HepG2 (cell line): ENCODE data around the gene TUBB4B. TPM values are rescaled to one million over a fixed set of nuclear protein-coding genes. Genes with fewer than 3 reads are reported as not detected.

Experiments used
- ATAD3A ChIP-seq: sonication (generic); formaldehyde crosslinking; IDR thresholded peaks from 2 replicates; pipeline ENCODE4 v1.4.0; 2020; ENCODE audit warnings: missing genetic modification reagents
- CREB1 ChIP-seq, 2 experiments: fragments of 450-650 bp in 1 of 2; IDR thresholded peaks; 2 replicates each; pipeline ENCODE4 v1.6.1; 2016 to 2017; ENCODE audit warnings: control low read depth in 1 of 2, mild to moderate bottlenecking in 1 of 2, missing compliant biosample characterization in 1 of 2, missing genetic modification characterization in 1 of 2
- GLMP ChIP-seq: sonication (generic); formaldehyde crosslinking; IDR thresholded peaks from 2 replicates; pipeline ENCODE4 v1.9.0; 2021; ENCODE audit warnings: missing genetic modification reagents, mild to moderate bottlenecking, borderline replicate concordance
- IKZF1 ChIP-seq: fragments of 450-650 bp; IDR thresholded peaks from 2 replicates; pipeline ENCODE4 v1.7.1; 2016
- KLF9 ChIP-seq: IDR thresholded peaks from 2 replicates; pipeline ENCODE4 v1.6.1; 2016; ENCODE audit warnings: low read depth
- MLXIP ChIP-seq: sonication (generic); formaldehyde crosslinking; IDR thresholded peaks from 2 replicates; pipeline ENCODE4 v1.9.0; 2021; ENCODE audit warnings: missing genetic modification reagents, borderline replicate concordance
- PCBP1 ChIP-seq: fragments of 200-400 bp; formaldehyde crosslinking; IDR thresholded peaks from 2 replicates; pipeline ENCODE4 v1.6.1; 2017; ENCODE audit warnings: mild to moderate bottlenecking, low read depth, low read length, borderline replicate concordance
- SMAD1 ChIP-seq: sonication (generic); formaldehyde crosslinking; IDR thresholded peaks from 2 replicates; pipeline ENCODE4 v1.4.0; 2020; ENCODE audit warnings: missing genetic modification reagents, low read depth, mild to moderate bottlenecking, borderline replicate concordance
- SMARCC2 ChIP-seq: fragments of 450-650 bp; IDR thresholded peaks from 2 replicates; pipeline ENCODE4 v1.6.1; 2017; ENCODE audit warnings: antibody characterized with exemption, mild to moderate bottlenecking
- SOX6 ChIP-seq, 2 experiments: fragments of 450-650 bp in 1 of 2; sonication (generic) in 1 of 2; formaldehyde crosslinking in 1 of 2; IDR thresholded peaks; 2 replicates each; pipeline versions ENCODE4 v1.4.0 to v1.6.1; 2017 to 2020; ENCODE audit warnings: antibody characterized with exemption in 1 of 2, mild to moderate bottlenecking in 1 of 2, missing genetic modification reagents in 1 of 2
- TMF1 ChIP-seq: sonication (generic); formaldehyde crosslinking; IDR thresholded peaks from 2 replicates; pipeline ENCODE4 v1.8.1; 2022; ENCODE audit warnings: low read depth, missing genetic modification reagents
- YY1 ChIP-seq: IDR thresholded peaks from 2 replicates; pipeline ENCODE4 v1.6.1; 2011; ENCODE audit warnings: low read length, low read depth, moderate library complexity, mild to moderate bottlenecking; ENCODE audit not compliant: insufficient read depth, insufficient replicate concordance
- ZBTB26 ChIP-seq: IDR thresholded peaks from 2 replicates; pipeline ENCODE4 v1.6.1; 2016; ENCODE audit warnings: missing compliant biosample characterization, missing genetic modification reagents, borderline replicate concordance
- ZBTB8A ChIP-seq: sonication (generic); formaldehyde crosslinking; IDR thresholded peaks from 2 replicates; pipeline ENCODE4 v1.4.0; 2020; ENCODE audit warnings: mild to moderate bottlenecking, low read depth, missing genetic modification reagents, borderline replicate concordance
- ZNF138 ChIP-seq: sonication (generic); formaldehyde crosslinking; IDR thresholded peaks from 2 replicates; pipeline ENCODE4 v1.5.0; 2020; ENCODE audit warnings: mild to moderate bottlenecking, low read depth, missing genetic modification reagents
- ZNF607 ChIP-seq: sonication (generic); formaldehyde crosslinking; IDR thresholded peaks from 2 replicates; pipeline ENCODE4 v1.5.1; 2020; ENCODE audit warnings: missing genetic modification reagents, mild to moderate bottlenecking, borderline replicate concordance
- ZNF614 ChIP-seq: IDR thresholded peaks from 2 replicates; pipeline ENCODE4 v1.6.1; 2018; ENCODE audit warnings: missing biosample characterization, missing genetic modification reagents, inconsistent platforms, borderline replicate concordance
- ZNF740 ChIP-seq: sonication (generic); formaldehyde crosslinking; IDR thresholded peaks from 2 replicates; pipeline ENCODE4 v1.4.0; 2020; ENCODE audit warnings: missing genetic modification reagents
- polyA plus RNA-seq, 8 experiments: library from polyadenylated mRNA; depleted of rRNA in 3 of 8; stranded (reverse) in 7 of 8; unstranded in 1 of 8; fragments of >200 nt; fragmentation: Illumina TruSeq in 4 of 8; extraction: Trizol in 4 of 8; gene quantifications; 2 replicates each; pipeline versions ENCODE4 v1.2.1 to v1.2.3, GENCODE V29; 2011 to 2016; ENCODE audit warnings: low read depth in 4 of 8, missing spikeins in 1 of 8, mixed read lengths in 1 of 8; ENCODE audit not compliant: insufficient read depth in 1 of 8
- total RNA-seq, 5 experiments: library from RNA; depleted of rRNA; stranded (reverse); fragments of >200 nt; fragmentation: Illumina TruSeq; extraction: Trizol; gene quantifications; 2 replicates each; pipeline ENCODE4 v1.2.3, GENCODE V29; 2016; ENCODE audit warnings: low read depth in 1 of 5
- TF ChIP-seq, protein P1 (sequence below): sonication (generic); formaldehyde crosslinking; IDR thresholded peaks from 2 replicates; pipeline ENCODE4 v1.5.1; 2020; ENCODE audit warnings: mild to moderate bottlenecking, moderate library complexity, missing genetic modification reagents
- TF ChIP-seq, protein P2 (sequence below): sonication (generic); formaldehyde crosslinking; IDR thresholded peaks from 2 replicates; pipeline ENCODE4 v1.8.0; 2022; ENCODE audit warnings: mild to moderate bottlenecking, missing genetic modification reagents, moderate library complexity

The TUBB4B gene
- total and polyA plus RNA-seq, 2 of the 13 experiments (the other 11 are each of a cell fraction or from before 2014, with no cell fraction given) = 182 to 412 TPM

- TF ChIP-seq ZNF138 = peak; percentile 89
- TF ChIP-seq TMF1 = peak; percentile 54; the same call in 1 of the 2 replicates
- no peak for TF ChIP-seq SOX6 (IDR thresholded peaks at IDR 0.05)
- peak; percentile 7; the same call in 1 of the 2 replicates for TF ChIP-seq SOX6 (CRISPR knock-in tag; IDR thresholded peaks at IDR 0.05)
- no peak for TF ChIP-seq GLMP
- peak; percentile 82; the same call in 1 of the 2 replicates for TF ChIP-seq ZBTB26
- TF ChIP-seq CREB1 (IDR thresholded peaks at IDR 0.05) = peak; percentile 81
- no peak for TF ChIP-seq CREB1 (CRISPR knock-in tag; IDR thresholded peaks at IDR 0.05)
- no peak for TF ChIP-seq ZNF740 (CRISPR knock-in tag)
- TF ChIP-seq ZNF607 (CRISPR knock-in tag) = peak; percentile 93
- TF ChIP-seq, protein P1, sequence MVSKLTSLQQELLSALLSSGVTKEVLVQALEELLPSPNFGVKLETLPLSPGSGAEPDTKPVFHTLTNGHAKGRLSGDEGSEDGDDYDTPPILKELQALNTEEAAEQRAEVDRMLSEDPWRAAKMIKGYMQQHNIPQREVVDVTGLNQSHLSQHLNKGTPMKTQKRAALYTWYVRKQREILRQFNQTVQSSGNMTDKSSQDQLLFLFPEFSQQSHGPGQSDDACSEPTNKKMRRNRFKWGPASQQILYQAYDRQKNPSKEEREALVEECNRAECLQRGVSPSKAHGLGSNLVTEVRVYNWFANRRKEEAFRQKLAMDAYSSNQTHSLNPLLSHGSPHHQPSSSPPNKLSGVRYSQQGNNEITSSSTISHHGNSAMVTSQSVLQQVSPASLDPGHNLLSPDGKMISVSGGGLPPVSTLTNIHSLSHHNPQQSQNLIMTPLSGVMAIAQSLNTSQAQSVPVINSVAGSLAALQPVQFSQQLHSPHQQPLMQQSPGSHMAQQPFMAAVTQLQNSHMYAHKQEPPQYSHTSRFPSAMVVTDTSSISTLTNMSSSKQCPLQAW (CRISPR knock-in tag) = peak; percentile 53; the same call in 1 of the 2 replicates
- no peak for TF ChIP-seq KLF9 (CRISPR knock-in tag)
- peak; percentile 20; the same call in 1 of the 2 replicates for TF ChIP-seq MLXIP (CRISPR knock-in tag)
- no peak for TF ChIP-seq SMAD1 (CRISPR knock-in tag)
- TF ChIP-seq PCBP1 = 0 out of 2 replicates have a peak, but pooled peaks have one; percentile 57
- no peak for TF ChIP-seq ZBTB8A (CRISPR knock-in tag)
- peak; percentile 91 for TF ChIP-seq YY1
- no peak for TF ChIP-seq SMARCC2
- TF ChIP-seq ZNF614 (CRISPR knock-in tag) = no peak
- TF ChIP-seq IKZF1 = no peak
- 0 out of 2 replicates have a peak, but pooled peaks have one; percentile 66 for TF ChIP-seq ATAD3A (CRISPR knock-in tag)
- TF ChIP-seq, protein P2, sequence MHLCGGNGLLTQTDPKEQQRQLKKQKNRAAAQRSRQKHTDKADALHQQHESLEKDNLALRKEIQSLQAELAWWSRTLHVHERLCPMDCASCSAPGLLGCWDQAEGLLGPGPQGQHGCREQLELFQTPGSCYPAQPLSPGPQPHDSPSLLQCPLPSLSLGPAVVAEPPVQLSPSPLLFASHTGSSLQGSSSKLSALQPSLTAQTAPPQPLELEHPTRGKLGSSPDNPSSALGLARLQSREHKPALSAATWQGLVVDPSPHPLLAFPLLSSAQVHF (CRISPR knock-in tag) = 0 out of 2 replicates have a peak, but pooled peaks have one; percentile 45
Observed at GRCh38 chr9:137240841-137241489, at the start of gene TUBB4B (continued).
